K562 (cell line): ENCODE measurements around the gene CD84.

Source experiments
- CBFB ChIP-seq: sonication (generic); formaldehyde crosslinking; IDR thresholded peaks from 2 replicates; pipeline ENCODE4 v1.4.0; 2020; ENCODE audit warnings: mild to moderate bottlenecking, missing genetic modification reagents
- CREB1 ChIP-seq, 2 experiments: sonication (generic) in 1 of 2; formaldehyde crosslinking in 1 of 2; IDR thresholded peaks; 2 replicates each; pipeline versions ENCODE4 v1.6.1 to v1.8.0; 2012 to 2022; ENCODE audit warnings: inconsistent platforms in 1 of 2, mild to moderate bottlenecking in 1 of 2, missing genetic modification reagents in 1 of 2, moderate library complexity in 1 of 2
- CTCF ChIP-seq, 3 experiments: IDR thresholded peaks in 2 of 3; conservative IDR thresholded peaks in 1 of 3; 2 replicates each; pipeline ENCODE4 v1.5.1; 2011 to 2012; ENCODE audit warnings: low read length in 3 of 3, mild to moderate bottlenecking in 3 of 3, control low read depth in 2 of 3, improper control_type of control experiment in 1 of 3, inconsistent platforms in 1 of 3, low read depth in 1 of 3, mixed read lengths in 1 of 3, moderate library complexity in 1 of 3; ENCODE audit not compliant: insufficient read depth in 2 of 3
- ESRRB ChIP-seq: fragments of 250-450 bp; sonication (Bioruptor Pico); IDR thresholded peaks from 2 replicates; pipeline ENCODE4 v1.5.0; 2020; ENCODE audit warnings: mild to moderate bottlenecking, moderate library complexity, borderline replicate concordance
- POLR2A ChIP-seq: fragments of 450-650 bp; conservative IDR thresholded peaks from 2 replicates; pipeline ENCODE4 v1.6.1; 2016
- POLR2AphosphoS5 ChIP-seq: IDR thresholded peaks from 2 replicates; pipeline ENCODE4 v1.6.1; 2011; ENCODE audit warnings: mild to moderate bottlenecking, low read depth, low read length, moderate library complexity; ENCODE audit not compliant: control insufficient read depth, insufficient read depth
- RBFOX2 ChIP-seq: fragments of 200-400 bp; formaldehyde crosslinking; IDR thresholded peaks from 2 replicates; pipeline ENCODE4 v1.6.1; 2017; ENCODE audit warnings: low read depth, mild to moderate bottlenecking, low read length, moderate library complexity

GRCh38 chr1:160625321-160625720 is 46.0 kb upstream of the CD84 start:
- TF ChIP-seq POLR2A (no peak), CTCF (IDR thresholded peaks at IDR 0.05 in 2 of 3, conservative IDR thresholded peaks at IDR 0.05 in 1 of 3; ENCODE audit: insufficient read depth in 2 of 3, low read depth in 1 of 3, low read length in 3 of 3) (no peak), CREB1 (IDR thresholded peaks at IDR 0.05) (no peak), CREB1 (CRISPR knock-in tag; IDR thresholded peaks at IDR 0.05) (no peak), RBFOX2 (no peak), POLR2AphosphoS5 (no peak), ESRRB (CRISPR knock-in tag) (no peak), CBFB (CRISPR knock-in tag) (no peak)
